Right renal cortex interstitium (tissue), 3 donors: ENCODE results near the gene TLR8. TPM values are rescaled to one million over a fixed set of nuclear protein-coding genes. Genes with fewer than 3 reads are reported as not detected.
"Not testable (repeated sequence)": the region's sequence is repeated elsewhere in the genome, so short reads cannot be mapped to it uniquely, and the experiment has no call there.

Experiments used
- DNase-seq, 3 donors: peaks; one replicate each; pipeline ENCODE4 v3.0.0-alpha.2; 2013; ENCODE audit warnings: low read depth in 3 of 3, low spot score in 2 of 3
- polyA plus RNA-seq, 3 donors: library from polyadenylated mRNA; unstranded; fragments of 120-200 nt; gene quantifications; one replicate each; pipeline ENCODE4 v1.2.1, GENCODE V29; 2013; ENCODE audit not compliant: insufficient read length in 3 of 3

TLR8 gene
- polyA plus RNA-seq, 3 donors: 0.25 to 0.29 (median 0.29) TPM

- not testable (repeated sequence) for DNase-seq
Observed at GRCh38 chrX:12944452-12944851, 38.0 kb downstream of the TLR8 start.

DNA sequence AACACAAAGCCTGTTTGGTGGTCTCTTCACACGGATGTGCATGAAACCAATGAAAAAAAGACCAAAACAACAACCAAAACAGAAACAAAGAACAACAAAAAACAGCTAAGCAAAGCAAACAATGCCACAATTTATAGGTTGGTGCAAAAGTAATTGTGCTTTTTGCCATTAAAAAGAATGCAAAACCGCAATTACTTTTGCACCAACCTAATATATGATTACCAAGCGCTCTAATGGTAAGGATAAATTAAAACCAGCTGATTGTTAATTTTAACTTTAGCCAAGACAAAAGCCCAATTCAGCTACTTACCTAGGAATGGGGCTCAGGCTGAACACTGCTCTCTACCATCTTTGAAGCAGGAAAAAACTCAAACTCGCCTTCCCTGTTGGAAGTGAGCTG is 39.1 kb downstream of the TLR8 start:
- no peak for DNase-seq

GRCh38 chrX:12946406-12946805 is 40.0 kb downstream of the TLR8 start:
- DNase-seq: no peak

DNA sequence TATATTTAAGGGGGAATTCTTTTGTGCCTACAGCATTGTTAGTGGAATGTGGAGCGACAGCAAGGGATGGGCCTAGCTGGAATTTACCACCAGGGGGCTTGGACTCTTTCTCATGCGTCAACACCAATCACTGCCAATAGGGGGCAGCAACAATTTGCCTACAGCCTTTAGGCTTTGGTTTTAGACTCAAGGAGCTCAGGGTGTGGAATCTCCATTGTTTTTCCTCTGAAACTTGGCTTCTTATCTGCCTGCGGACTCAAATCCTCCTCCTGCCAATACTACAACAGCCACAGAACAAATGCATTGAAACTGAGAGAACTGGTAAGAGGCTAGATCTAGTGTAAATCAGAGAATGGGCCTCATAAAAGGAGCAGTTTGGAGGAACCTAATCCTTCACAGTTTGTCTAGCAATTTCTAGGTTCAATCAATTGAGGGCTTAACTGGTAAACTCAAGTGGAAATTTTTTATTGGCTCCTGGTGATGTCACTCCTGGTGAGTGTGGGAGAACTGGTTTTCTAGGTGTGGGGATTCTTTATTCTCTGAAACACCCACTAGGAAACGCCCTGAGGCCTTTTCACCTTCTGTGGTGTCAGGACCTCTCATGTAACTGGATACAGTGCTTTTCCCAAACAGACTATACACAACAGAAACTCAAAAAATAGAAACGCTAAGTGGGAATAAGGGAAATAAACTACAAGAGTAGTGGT is 40.6 kb downstream of the TLR8 start:
- DNase-seq: peak in 1 of 3 donors; percentile 36

GRCh38 chrX:12947545-12948235 is 41.3 kb downstream of the TLR8 start:
- no peak for DNase-seq

- no peak for DNase-seq
Observed at GRCh38 chrX:12948495-12948894, 42.1 kb downstream of the TLR8 start.

DNA sequence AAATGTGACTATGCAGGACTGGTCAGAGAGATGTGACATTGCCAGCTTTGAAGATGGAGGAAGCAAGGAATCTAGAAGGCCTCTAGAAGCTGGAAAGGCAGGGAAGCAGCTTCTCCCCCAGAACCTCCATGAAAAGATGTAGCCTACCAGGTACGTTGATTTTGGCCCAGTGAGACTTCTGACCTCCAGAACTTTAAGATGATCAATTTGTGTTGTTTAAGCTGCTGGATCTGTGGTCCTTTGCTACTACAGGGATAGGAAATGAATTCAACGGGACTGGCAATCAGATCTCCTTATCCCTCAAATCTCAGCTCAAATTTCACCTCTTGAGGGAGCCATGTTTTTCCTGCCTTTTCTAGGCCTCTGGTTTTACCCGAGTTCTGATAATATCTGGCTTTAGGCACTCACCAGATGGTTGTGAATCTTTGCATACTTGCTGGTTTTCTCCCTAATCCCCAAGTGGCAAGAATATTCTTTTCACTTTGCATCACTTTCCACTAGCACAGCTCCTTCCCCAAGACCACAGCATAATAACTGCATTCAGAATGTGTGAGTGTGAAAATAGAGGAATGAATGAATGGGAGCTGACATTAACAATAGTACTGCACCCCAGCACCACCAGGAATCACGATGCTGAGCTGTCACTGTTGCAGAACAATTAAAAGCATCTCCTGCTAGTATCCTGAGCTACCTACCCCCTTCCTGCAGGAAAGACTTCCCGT is 42.9 kb downstream of the TLR8 start:
- DNase-seq: no peak

- no peak for DNase-seq
Observed at GRCh38 chrX:12949927-12950656, 43.7 kb downstream of the TLR8 start.

DNA sequence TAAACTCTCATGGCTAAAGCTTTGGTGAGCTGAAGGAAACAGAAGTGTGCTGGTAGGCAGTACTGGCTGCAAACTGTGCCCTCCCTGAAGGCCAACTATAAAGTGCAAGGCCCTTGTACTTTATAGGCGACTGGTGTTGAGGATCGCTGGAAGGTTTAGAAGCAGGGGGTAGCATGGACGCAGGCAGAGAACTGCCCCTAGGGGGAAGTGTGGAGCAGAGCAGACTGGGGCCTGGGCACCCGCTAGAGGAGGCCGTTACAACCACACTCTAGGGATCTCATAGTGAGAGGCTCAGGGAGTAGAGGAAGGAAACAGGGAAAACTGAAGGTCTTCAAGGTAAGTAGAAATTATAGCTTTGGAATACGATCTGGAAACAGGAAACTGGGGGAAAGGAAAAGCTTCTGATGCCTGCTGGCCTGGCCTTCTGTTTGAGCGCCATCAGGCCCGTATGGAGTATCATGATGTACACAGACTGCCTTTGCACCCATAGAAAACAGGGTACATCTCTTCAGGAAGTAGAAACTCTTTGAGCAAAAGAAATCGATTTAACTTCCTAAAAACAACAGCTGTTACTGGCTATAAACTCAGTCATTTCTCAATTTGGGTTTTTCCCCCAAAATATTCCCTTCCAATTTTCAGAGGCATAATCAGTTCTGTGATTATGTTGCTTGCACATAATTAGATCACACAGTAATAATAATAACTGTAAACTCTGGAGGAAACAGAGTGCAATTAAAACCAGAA is 44.6 kb downstream of the TLR8 start:
- DNase-seq: no peak

DNA sequence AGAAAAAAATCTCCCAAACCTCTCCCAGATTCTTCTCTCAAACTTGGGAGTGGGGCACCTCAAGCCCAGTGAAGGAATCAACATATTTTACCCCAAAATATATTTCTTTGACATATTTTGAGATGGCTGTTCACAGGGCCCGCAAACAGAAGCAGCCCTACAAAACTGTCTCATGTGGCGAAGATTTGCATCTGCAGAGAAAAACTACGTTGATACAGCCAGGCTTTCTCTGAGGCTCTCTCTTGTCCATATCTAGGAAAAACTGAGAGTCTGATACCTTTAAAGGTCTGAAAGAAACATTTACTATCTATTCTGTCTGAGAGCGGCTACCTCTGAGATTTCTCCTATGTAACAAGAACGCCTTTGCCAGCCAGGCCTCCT is 45.2 kb downstream of the TLR8 start:
- no peak for DNase-seq

GRCh38 chrX:12953420-12953819 is 47.0 kb downstream of the TLR8 start:
- DNase-seq: no peak

DNA sequence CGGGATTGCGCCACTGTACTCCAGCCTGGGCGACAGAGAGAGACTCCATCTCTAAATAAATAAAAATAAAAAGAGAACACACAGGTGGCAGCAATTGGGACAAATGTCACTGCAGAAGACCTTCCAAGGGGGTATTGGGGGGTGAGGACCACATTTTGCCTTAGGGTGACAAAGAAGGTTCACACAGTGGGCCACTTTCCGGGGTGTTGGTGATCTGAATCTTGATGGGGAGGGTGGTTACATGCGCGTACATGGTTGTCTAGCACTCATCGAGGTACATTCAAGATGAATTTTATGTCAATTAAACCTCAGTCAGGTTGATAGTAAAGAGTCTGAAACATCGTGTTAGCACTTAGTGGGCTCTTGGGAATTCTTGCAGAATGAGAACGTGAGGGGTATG is 48.0 kb downstream of the TLR8 start:
- DNase-seq: no peak

- DNase-seq: no peak
Observed at GRCh38 chrX:12954981-12955380, 48.6 kb downstream of the TLR8 start.

GRCh38 chrX:12955882-12956703 is 49.7 kb downstream of the TLR8 start:
- DNase-seq: no peak

- no peak for DNase-seq
Observed at GRCh38 chrX:12956704-12957534, 50.5 kb downstream of the TLR8 start.

- DNase-seq: no peak
Observed at GRCh38 chrX:12958059-12958458, 51.6 kb downstream of the TLR8 start.

- DNase-seq: no peak
Observed at GRCh38 chrX:12958461-12958860, 52.0 kb downstream of the TLR8 start.

GRCh38 chrX:12961196-12961718 is 54.8 kb downstream of the TLR8 start:
- DNase-seq: no peak
